ENCODE measurements around the gene SH3PXD2A. TPM values are rescaled to one million over a fixed set of nuclear protein-coding genes. Genes with fewer than 3 reads are reported as not detected.
"Not testable (repeated sequence)": the region's sequence is repeated elsewhere in the genome, so short reads cannot be mapped to it uniquely, and the experiment has no call there.

Gene SH3PXD2A
- polyA plus RNA-seq, 1 donor, result 32.0 TPM

- no peak for DNase-seq
These were observed 87.0 kb downstream of the SH3PXD2A start for GRCh38 chr10:103768345-103768744.

GRCh38 chr10:103767756-103768155 lies 87.6 kb downstream of the SH3PXD2A start:
- no peak for DNase-seq

GRCh38 chr10:103766751-103767505 lies 88.4 kb downstream of the SH3PXD2A start:
- DNase-seq, result peak; percentile 40

- DNase-seq, result no peak
These were observed 89.4 kb downstream of the SH3PXD2A start for GRCh38 chr10:103765981-103766380.

GRCh38 chr10:103765168-103765567 lies 90.2 kb downstream of the SH3PXD2A start:
- DNase-seq, result no peak

GRCh38 chr10:103764296-103765088 lies 90.9 kb downstream of the SH3PXD2A start:
- DNase-seq, result no peak

- no peak for DNase-seq
These were observed 91.8 kb downstream of the SH3PXD2A start for GRCh38 chr10:103763374-103764202.

- DNase-seq, result no peak
These were observed 92.5 kb downstream of the SH3PXD2A start for GRCh38 chr10:103762916-103763315.

GRCh38 chr10:103762162-103762561 lies 93.2 kb downstream of the SH3PXD2A start:
- DNase-seq, result no peak

GRCh38 chr10:103761075-103761920 lies 94.1 kb downstream of the SH3PXD2A start:
- no peak for DNase-seq

- not testable (repeated sequence) for DNase-seq
These were observed 95.1 kb downstream of the SH3PXD2A start for GRCh38 chr10:103760233-103760632.

GRCh38 chr10:103759100-103759781 lies 96.1 kb downstream of the SH3PXD2A start:
- DNase-seq, result peak; percentile 41

GRCh38 chr10:103758294-103758681 lies 97.1 kb downstream of the SH3PXD2A start:
- no peak for DNase-seq

- no peak for DNase-seq
These were observed 97.7 kb downstream of the SH3PXD2A start for GRCh38 chr10:103757531-103758293.

GRCh38 chr10:103756277-103756869 lies 99.0 kb downstream of the SH3PXD2A start:
- no peak for DNase-seq

- no peak for DNase-seq
These were observed 102.6 kb downstream of the SH3PXD2A start for GRCh38 chr10:103752680-103753248.

- DNase-seq, result no peak
These were observed 103.6 kb downstream of the SH3PXD2A start for GRCh38 chr10:103751667-103752290.

- DNase-seq, result no peak
These were observed 104.5 kb downstream of the SH3PXD2A start for GRCh38 chr10:103750836-103751235.

- DNase-seq, result no peak
These were observed 105.6 kb downstream of the SH3PXD2A start for GRCh38 chr10:103749779-103750178.
